Femur (tissue), 1 donor: ENCODE data around the gene MEIS1.

ENCODE experiments used
- DNase-seq: peaks from one replicate; pipeline ENCODE4 v3.0.0-alpha.2; 2017

The MEIS1 gene

DNA sequence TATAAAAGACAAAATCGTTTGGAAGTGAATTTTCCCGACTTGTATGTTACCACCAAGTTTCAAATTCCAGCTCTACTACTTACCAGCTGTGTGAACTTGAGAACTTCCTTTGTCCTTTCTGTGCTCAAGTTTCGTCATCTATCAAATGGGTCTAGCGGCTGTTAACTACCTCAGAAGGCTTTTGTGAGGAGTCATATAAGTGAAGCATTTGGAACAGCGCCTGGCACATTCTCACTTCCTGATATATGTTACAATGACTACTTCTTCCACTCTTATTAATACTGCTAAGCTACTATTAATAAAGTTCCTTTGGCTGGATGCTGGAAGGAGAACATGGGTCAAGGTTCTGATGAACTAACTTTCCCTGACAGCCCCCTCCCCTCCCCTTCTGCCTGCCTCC is 104.5 kb downstream of the MEIS1 start:
- no peak for DNase-seq

DNA sequence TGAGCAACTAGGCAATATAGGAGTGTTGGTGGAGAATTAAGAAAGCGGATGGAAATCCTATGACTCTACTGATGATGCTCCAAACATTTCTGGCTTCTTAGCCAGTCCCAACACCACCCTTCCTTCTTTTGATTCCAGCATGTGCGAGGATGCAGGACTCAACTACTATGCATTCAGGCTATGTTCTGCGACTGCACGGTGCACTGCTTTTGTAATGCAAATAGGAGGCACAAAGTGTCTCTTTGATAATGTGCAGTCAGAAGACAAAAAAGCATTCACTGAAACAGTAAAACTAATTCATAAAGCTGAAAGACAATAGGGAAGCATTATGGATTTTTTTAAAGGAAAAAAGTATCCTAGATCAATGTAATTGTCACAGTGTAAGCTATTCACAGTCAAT is 106.7 kb downstream of the MEIS1 start:
- no peak for DNase-seq

DNA sequence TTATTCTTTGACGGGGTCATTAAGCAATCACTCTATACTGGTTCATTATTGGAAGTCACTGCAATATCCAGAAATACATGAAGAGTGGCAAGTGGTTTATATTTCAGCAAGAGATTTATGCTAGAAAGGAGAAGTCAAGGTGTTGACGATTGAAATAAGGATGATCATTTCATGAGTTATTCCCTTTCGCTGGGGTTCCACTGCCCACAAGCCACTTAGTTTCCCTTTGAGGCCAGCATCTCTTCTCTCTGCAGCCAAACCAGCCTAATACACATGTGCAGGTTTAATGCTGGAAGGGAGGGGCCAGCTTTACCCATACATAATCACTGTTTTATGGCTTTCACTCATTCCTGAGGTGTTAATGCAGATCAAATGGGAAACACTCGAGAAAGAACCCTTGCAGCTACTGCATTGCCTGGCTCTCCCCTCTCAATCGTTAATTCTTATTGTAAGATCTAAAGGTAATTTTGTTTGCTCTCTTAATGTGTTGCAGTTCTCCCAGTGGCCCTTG is 108.4 kb downstream of the MEIS1 start:
- no peak for DNase-seq

DNA sequence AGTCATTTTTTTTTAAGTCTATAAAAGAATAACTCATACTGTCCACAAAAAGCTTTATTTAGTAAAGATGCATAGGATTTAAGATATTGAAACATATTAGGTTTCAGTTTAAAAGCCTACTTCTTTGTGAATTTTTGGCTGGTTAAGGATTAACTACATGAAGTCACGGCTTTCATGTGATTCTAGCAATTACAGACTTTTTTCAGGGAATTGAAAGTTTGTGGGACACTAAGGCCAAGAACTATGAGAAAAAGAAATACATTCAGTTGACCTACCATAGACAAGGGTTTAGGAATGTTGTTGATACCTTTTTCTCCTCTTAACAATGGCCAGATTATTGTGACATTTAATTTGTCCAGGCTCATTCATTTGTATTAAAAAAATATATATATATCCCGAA is 109.3 kb downstream of the MEIS1 start:
- DNase-seq: no peak

DNA sequence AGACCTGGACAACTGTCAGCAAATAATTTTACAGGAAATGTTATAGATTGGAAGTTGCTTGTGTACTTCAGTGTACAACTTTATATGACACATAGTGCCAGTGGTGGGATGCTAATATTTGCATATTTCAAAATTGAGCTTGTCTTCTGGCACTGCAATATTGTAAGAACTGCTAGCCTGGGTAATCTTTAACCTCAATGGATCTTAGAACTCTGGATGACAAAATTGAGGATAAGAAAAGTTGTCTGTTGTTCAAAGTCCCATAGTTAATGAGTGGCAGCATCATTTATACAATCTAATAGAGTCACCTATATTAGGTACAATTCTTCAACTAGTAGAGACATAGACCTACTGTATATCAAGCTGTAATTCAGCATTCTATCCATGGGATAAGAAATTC is 110.3 kb downstream of the MEIS1 start:
- no peak for DNase-seq

DNA sequence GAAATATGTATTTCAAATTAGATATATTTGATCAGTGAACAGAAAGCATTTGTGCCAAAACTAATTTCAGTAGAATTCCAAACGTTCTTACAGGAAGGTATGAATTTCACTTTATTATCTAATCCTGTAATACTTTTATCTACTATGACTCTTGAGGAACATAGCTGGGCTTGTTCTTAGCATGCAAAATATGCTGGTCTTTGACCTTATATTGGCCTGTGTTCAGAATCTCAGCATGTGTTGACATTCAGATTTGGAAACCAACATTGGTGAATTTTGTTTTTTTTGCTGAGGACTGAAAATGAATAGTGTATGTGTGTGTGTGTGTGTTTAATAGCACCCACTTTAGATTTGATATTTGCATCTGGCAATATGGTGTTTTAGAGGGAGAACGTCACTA is 112.2 kb downstream of the MEIS1 start:
- no peak for DNase-seq

DNA sequence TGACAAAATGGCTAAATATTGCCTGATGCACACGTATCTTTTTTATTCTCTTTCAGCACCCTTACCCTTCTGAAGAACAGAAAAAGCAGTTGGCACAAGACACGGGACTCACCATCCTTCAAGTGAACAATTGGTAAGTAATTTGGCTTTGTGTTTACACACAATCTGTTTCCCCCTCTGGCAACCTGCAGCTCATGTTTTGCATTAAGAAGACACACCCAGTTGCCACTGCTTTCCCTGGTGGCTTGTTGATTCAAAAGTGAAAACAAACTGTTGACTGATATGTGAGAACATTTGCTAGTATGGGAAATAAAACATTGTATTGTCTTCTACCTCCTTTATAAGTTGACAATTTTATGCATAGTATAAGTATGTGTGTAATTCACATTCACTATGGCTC is 113.0 kb downstream of the MEIS1 start:
- no peak for DNase-seq

DNA sequence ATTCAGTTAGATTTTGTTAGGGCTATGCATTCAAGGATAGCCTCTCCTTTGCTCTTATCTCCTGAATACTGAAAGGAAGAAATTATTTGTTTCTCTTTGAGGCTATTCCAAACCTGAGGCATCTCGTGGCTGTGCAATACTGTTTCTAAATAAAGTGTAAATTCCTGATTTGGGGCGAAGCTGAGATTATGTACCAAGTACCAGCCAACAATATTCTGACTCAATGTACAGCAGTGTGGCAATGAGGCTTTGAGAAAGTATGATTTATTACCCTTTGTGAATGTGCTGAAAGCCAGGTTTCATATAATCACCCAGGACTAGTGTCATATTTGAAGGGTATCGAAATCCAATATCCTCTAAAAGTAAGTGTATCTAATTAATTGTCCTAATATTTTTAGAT is 113.5 kb downstream of the MEIS1 start:
- no peak for DNase-seq

DNA sequence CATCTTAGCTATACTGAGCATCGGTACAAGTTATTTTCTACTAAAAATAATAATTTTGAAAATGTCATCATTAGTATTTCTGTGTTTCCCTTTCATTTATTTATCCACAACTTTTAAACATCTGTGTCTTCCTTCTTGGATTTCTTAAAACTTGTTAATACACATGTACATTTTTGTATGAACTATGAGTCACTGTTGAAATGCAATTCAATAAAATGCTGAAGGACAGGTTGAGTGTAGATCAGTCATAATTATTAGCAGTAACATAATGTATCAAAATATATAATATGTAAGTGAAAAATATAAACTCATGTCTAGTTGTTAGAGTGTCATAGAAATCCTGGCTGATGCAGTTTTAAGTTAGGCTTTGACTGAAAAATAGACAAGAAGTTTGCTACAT is 115.9 kb downstream of the MEIS1 start:
- DNase-seq: no peak

DNA sequence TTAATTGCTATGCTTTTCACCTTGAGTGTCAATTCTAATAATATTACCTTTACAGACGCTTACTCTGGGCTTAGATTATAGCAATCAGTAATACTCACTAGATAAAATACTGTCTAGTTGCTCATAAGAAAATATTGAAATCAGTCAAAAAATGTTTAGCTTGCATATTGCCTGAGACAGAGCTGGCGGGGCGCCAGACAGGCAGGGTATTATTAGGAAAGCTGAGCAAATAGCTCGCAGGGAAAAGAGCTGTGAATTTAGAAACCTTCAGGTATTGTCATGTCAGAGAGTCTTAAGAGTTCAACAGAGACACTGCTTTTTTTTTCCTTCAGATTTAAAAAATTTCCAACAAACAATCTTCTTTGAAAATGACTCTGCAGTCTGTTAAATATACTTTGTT is 118.4 kb downstream of the MEIS1 start:
- DNase-seq: peak; percentile 34

DNA sequence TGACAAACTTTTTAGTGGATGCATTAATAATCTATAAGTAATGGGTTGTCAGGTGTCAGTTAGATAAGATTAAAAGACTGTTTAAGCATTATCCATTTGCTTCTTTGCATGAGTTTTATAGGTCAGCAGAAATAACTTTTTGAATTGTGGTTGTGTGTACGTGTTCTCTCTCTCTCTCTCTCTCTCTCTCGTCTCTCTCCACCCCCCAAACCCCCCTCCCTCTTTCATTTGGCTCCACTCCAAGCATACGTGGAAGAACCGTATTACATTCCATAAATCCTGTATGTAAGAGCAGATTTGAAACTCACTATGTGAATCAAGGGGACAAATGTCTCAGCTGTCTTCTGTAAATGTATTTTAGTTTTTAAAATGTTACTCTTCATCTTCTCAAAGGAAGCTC is 120.2 kb downstream of the MEIS1 start:
- no peak for DNase-seq

DNA sequence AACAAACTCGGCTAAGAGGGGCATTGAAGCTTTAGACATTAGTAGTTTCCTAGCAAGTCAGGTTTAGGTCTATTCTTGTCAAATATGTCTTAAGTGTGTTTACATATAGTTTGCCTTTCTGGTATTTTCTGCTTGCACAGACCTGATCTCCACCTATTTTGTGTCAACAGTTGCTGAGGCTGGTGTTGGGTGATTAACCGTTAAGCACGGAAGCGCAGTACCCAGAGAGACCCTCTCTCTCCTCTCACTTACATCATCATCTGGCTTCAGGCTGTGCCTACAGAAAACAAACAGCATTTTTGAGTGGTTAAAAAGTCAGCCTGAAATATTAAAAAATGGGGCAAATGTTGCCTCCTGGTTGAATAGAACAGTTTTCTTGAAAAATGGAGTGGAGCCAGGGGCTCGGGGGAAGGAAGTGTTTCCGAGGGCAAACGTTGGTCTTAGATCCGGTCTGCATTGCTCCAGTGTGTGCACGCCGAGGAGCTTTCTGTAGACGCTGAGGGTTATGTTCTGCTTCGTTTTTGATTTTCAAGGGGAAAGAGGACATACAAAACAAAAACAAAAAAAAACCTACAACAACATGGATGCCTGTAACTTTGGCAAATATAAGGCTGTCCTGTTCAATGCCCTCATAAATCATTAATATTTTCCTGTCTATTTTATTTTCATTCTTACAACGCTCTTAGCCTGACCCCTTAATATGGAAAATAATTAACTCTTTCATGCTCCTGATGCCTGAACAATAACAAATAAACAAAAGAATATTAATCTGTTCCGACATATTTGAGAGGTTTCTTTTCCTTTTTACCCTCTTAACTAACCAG is 120.8 kb downstream of the MEIS1 start:
- DNase-seq: peak; percentile 51

DNA sequence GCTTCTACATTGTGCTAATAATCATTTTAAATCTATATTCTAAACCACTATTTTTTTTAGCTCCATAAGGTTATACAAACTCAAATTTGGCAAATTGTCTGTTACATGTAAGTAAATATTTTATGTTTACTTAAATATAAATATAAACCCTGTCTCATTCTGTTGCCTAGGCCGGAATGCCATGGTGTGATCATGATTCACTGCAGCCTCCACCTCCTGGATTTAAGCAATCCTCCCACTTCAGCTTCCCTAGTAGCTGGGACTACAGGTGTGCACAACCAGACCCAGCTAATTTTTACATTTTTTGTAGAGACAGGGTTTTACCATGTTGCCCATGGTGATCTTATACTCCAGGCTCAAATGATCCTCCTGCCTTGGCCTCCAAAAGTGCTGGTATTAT is 124.7 kb downstream of the MEIS1 start:
- DNase-seq: no peak

DNA sequence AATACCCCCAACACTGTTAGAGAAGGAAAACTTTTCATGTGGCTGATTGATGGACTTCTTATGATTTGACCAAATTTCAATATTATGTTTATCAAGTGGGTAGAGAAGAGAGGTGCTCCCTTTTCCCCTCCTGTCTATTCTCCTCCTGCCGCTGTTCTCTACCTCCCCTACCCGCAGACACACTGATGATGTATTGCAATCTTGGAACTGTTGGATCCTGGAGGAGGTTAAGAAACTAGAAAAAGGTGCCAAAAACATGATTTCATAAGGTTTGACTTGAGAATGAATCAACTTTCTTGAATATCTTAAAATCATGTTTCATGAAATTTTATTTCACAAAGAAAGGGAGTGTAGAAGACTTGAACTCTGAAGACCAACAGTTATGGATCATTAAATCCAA is 125.8 kb downstream of the MEIS1 start:
- DNase-seq: no peak

DNA sequence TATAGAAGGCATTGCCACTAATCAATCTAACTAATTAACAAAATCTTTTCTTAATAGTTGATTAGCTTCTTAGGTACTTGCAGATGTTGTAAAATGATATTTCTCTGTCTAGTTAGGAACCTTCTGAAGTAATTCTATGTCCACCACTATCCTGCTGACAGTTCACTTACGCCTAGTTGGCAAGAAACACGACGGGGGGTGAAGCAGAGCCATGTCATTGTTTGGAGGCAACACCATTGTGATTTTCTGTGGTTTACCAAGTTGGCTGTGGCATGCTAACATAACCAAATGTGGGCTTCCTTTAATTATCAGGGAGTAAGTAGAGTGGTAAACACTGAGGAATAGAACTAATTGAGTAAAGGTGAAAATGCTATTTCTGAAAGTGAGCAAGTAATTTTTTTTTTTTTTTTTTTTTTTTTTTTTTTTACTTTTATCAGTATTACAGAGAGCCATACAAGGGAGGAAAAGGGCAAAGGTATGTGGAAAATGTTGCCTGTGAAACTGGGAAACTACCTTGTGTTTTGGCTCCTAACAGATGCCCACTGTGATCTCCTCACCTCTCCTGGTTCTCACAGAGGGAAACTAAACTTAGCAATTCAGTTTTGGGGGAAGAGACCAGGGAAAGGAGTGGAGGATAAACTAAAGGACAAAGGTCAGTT is 126.8 kb downstream of the MEIS1 start:
- DNase-seq: no peak

DNA sequence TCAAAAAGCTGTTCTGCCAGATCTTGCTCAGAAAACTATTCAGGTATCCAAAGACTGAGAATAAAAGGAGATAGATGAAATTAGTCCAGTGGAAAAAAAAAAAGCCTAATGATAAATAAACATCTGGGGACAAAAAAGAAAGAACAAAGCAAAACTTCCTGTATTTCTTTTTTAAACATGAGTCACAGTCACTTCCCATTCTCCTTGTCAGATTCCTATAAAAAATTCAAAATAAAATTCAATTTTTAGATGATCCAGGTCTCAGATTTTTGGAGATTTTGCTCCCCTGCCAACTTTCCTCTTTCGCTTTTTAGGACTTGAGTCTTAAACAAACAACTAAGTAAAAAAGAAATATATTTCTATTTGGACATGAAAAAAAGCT is 127.4 kb downstream of the MEIS1 start:
- no peak for DNase-seq

DNA sequence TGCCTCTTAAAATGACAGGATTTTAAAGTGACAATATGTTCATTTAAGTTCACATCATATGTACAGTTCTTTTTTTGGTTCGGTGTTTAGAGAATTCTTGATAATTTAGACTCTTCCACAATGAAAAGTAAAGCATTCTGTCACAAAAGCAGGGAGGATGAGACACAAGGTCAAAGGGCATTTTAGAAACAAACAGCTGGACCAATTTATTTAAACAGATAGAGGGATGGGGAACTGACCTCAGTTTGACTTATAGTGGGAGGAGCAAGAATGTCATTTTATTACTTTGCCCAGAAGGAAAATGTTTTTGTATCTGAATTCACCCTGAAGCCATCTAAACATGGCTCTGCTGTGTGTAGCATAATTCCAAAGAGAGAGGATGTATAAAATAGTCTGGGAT is 128.5 kb downstream of the MEIS1 start:
- DNase-seq: no peak

DNA sequence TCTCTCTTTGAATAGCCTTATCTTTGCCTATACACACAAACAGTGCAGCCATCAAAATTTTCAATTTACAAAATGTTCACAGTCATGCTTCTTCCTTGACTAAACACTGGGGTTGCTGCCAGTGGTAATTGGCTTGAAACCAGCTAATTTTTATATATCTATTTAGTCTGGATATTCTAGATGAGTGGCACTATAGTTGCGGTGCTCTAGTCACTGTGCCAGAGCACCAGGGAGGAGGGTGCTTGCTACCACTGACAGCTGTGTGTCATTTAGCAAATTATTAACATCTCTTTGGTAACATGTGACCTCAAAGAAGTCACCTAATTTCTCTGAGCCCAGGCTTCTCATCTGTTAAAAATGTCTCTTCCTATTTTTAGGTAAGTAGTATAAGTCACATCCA is 130.4 kb downstream of the MEIS1 start:
- no peak for DNase-seq

DNA sequence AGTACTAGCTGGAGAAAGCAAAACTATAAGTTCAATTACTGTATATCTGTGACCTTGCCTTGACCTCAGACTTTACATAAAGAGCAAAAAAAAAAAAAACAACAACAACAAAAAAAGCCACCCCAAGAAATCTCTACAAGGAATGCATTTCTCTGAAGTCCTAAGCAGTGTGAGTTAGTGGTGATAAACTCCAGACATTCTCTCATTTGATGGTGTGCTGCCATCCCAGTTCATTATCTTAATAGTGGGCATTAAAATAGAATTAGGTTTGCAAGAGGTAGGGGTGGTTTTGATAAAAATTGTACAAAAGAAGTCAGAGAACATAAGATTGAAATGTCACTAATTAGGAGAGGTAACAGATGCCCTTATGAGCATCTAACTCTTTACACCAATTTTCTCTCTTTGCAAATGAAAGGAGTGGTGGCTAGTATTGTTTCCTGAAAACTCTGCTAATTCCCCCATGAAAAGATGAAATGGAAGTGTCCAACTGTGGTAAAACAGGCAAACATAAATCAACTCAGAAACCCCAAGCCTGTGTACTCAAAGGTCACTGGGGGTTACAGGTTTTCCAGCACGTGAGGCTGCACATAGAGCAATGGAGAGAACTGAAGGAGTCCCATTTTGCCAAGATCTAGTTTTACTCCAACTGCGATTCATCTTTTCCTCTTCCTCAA is 131.9 kb downstream of the MEIS1 start:
- DNase-seq: no peak

DNA sequence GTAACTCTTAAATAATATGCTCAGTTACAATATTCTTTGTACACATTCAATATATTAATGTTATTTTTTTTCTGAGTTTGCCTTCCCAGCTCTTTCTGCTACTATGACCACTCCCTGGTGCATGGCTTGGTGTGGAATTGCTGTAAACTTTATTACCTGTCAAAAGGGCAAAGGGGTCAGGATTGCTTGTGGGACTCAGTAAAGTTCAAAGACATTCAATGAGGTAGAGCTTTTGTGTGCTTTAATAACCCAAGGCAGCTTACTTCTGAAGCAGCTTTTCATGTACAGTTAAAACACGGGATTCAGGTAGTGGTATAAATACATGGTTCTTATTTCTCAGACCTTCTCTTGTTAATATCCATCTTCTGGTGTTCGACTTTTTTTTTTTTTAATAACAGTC is 132.8 kb downstream of the MEIS1 start:
- DNase-seq: no peak

DNA sequence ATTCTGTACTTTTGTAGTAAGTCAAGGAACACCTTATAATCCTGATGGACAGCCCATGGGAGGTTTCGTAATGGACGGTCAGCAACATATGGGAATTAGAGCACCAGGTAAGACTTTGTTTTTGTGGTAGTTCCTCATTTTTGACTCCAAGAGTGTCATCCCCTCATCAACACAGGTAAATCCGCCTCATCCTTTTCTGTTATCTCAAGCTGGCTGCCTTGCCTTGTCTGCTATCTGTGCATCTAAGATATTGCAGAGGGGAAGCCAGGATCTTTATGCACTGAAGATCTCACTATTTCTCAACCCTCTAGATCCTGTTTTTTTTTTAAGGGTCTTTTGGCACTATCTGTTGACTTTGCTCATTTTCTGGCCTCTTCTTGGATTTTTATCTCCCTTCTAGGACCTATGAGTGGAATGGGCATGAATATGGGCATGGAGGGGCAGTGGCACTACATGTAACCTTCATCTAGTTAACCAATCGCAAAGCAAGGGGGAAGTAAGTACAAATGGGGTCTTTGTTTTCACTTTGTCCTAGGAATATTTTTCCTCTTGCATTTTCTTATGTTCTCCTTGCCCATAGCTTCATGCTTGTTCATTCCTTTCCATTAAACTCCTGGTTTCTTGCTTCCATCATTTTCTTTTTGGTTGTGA is 133.8 kb downstream of the MEIS1 start:
- no peak for DNase-seq

DNA sequence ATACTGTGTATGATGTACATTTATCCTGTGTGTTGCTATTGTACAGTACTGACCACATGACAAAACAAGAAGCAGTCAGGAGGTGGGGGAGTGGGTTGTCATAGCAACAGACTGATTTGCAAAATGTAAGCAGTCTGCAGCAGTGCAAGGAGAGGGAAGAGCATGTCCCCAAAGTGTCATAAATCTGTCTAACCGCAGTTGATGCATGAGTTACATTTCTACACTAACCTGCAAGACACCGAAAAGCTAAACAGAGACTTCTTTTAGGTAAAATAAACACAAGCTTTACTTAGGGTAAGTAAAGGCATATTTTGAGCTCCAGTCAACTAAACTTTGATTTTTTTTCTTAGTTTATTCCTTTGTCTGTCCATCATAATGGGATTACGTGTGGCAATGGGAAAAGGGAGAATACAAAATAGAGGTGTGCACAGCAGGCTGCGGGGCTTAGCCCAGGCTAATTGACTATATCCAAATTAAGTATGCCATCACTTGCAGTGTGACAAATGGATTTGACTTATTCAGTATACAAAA is 134.5 kb downstream of the MEIS1 start:
- DNase-seq: peak; percentile 61

DNA sequence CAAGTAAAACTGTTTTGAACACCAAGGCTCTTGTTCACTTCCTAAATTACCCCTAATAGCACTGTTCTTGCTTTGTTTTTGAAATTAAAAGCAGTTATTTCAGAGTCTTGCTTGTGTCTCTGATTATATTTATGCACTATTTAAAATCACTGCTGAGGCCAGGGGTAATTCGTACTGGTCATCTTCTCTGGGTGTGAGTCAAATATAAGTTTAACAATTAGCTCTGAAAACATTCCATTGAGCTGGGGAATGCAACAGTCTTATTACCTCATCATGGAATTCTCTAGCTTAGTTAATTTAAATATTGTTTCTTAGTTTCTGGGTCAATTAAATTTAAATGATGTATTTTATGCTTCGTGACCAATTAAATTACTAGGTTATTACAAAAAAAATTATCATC is 135.0 kb downstream of the MEIS1 start:
- no peak for DNase-seq
